GM12878 (cell line): ENCODE data around the gene GABRB1. TPM values are rescaled to one million over a fixed set of nuclear protein-coding genes. Genes with fewer than 3 reads are reported as not detected.

Source experiments
- ATAC-seq: fragments of 200-7000 bp; cut with Tn5 transposase; 3 replicates; pipeline ENCODE4 v1.9.1; 2020; ENCODE audit warnings: mild to moderate bottlenecking, moderate library complexity
- BruUV-seq: library from RNA; stranded (reverse); fragments of 400-500 nt; replicated peaks from 2 replicates; lab custom pipeline; 2021; lab: Mats Ljungman, UMichigan
- CTCF ChIA-PET: fragments of 300-600 bp; sonication (Branson Sonifier 250); formaldehyde crosslinking; extraction: SDS; loops from one replicate; lab custom pipeline; 2021; ENCODE audit warnings: inconsistent platforms; lab: Yijun Ruan, JAX
- POLR2A ChIA-PET: fragments of 350-600 bp; formaldehyde crosslinking; extraction: SDS; loops from one replicate; lab custom pipeline; 2021; ENCODE audit warnings: inconsistent platforms; lab: Charles Lee
- RAD21 ChIA-PET: fragments of 300-600 bp; sonication (Branson Sonifier 250); formaldehyde crosslinking; loops from one replicate; lab custom pipeline; 2023; ENCODE audit warnings: antibody characterized with exemption; ENCODE audit not compliant: unreplicated experiment; lab: Charles Lee
- SMC1A ChIA-PET: fragments of 300-600 bp; sonication (Branson Sonifier 250); formaldehyde crosslinking; loops from one replicate; lab custom pipeline; 2023; ENCODE audit not compliant: unreplicated experiment, uncharacterized antibody; lab: Charles Lee
- DNase-seq: peaks from one replicate; pipeline ENCODE4 v3.0.0-alpha.2; 2011; ENCODE audit warnings: low read depth, low spot score
- FAIRE-seq: peaks from 3 replicates; lab custom pipeline; 2011; peaks lifted over from hg19 to GRCh38; lab: Jason Lieb, UNC
- H2AFZ ChIP-seq: 2 replicates; pipeline ENCODE4 v1.6.0; 2011; ENCODE audit warnings: low read depth, low read length, control low read depth; ENCODE audit not compliant: control insufficient read depth
- H3K27ac ChIP-seq: 2 replicates; pipeline ENCODE4 v1.5.1; 2011; ENCODE audit warnings: control low read depth; ENCODE audit not compliant: control insufficient read depth, insufficient read depth
- H3K27me3 ChIP-seq, 2 experiments: replicated peaks in 1 of 2; 2 replicates each; pipeline versions ENCODE4 v1.6.0 to v1.6.1; 2011; ENCODE audit warnings: low read length in 1 of 2; ENCODE audit not compliant: control insufficient read depth in 2 of 2, insufficient read depth in 2 of 2
- H3K36me3 ChIP-seq, 2 experiments: 2 replicates each; pipeline ENCODE4 v1.5.1; 2011; ENCODE audit warnings: low read length in 1 of 2; ENCODE audit not compliant: control insufficient read depth in 2 of 2, insufficient read depth in 2 of 2
- H3K4me1 ChIP-seq: 2 replicates; pipeline ENCODE4 v1.6.1; 2011; ENCODE audit warnings: mild to moderate bottlenecking, low read length, moderate library complexity, mixed read lengths; ENCODE audit not compliant: control insufficient read depth, insufficient read depth
- H3K4me2 ChIP-seq: 2 replicates; pipeline ENCODE4 v1.6.0; 2011; ENCODE audit warnings: control low read depth; ENCODE audit not compliant: control insufficient read depth, insufficient read depth
- H3K4me3 ChIP-seq: fragments of 200-600 bp; sonication (generic); 2 replicates; pipeline ENCODE4 v1.5.1; 2016
- H3K79me2 ChIP-seq: 2 replicates; pipeline ENCODE4 v1.6.0; 2011; ENCODE audit warnings: low read length; ENCODE audit not compliant: control insufficient read depth, insufficient read depth
- H3K9ac ChIP-seq: 2 replicates; pipeline ENCODE4 v1.8.0; 2011; ENCODE audit warnings: low read length, control low read depth, mixed read lengths; ENCODE audit not compliant: control insufficient read depth, insufficient read depth
- H3K9me3 ChIP-seq: replicated peaks from 3 replicates; pipeline ENCODE4 v1.5.1; 2011; ENCODE audit warnings: mild to moderate bottlenecking, low read length; ENCODE audit not compliant: control insufficient read depth, insufficient read depth
- H4K20me1 ChIP-seq: 2 replicates; pipeline ENCODE4 v1.6.0; 2011; ENCODE audit not compliant: control insufficient read depth, insufficient read depth
- HCFC1 ChIP-seq: fragments of 150-350 bp; IDR thresholded peaks from 2 replicates; pipeline ENCODE4 v1.6.1; 2014; ENCODE audit warnings: low read length
- IRF3 ChIP-seq: fragments of 450-650 bp; IDR thresholded peaks from 2 replicates; pipeline ENCODE4 v1.6.1; 2014; ENCODE audit warnings: mild to moderate bottlenecking
- JUND ChIP-seq: IDR thresholded peaks from 2 replicates; pipeline ENCODE4 v1.6.1; 2012; ENCODE audit warnings: low read depth, mild to moderate bottlenecking, low read length, improper control_type of control experiment, moderate library complexity
- NFYB ChIP-seq: IDR thresholded peaks from 2 replicates; pipeline ENCODE4 v1.6.1; 2011; ENCODE audit warnings: low read depth, mild to moderate bottlenecking, low read length, improper control_type of control experiment, moderate library complexity; ENCODE audit not compliant: insufficient read depth
- PBX3 ChIP-seq: IDR thresholded peaks from 2 replicates; pipeline ENCODE4 v1.6.1; 2011; ENCODE audit warnings: mild to moderate bottlenecking, low read depth, low read length, moderate library complexity; ENCODE audit not compliant: insufficient replicate concordance
- SMAD1 ChIP-seq: fragments of 450-650 bp; IDR thresholded peaks from 2 replicates; pipeline ENCODE4 v1.6.1; 2018; ENCODE audit warnings: mild to moderate bottlenecking, low read depth; ENCODE audit not compliant: partially characterized antibody
- SPI1 ChIP-seq: IDR thresholded peaks from 2 replicates; pipeline ENCODE4 v1.6.1; 2011; ENCODE audit warnings: low read depth, mild to moderate bottlenecking, low read length, moderate library complexity, borderline replicate concordance; ENCODE audit not compliant: insufficient read depth
- ZBED1 ChIP-seq: IDR thresholded peaks from 2 replicates; pipeline ENCODE4 v1.6.1; 2016; ENCODE audit warnings: borderline replicate concordance
- in situ Hi-C: fragments of 300-500 bp; cut with MboI; formaldehyde crosslinking; loops from 9 replicates; pipeline ENCODE4 v1.14.3; 2018; ENCODE audit warnings: mixed read lengths
- intact Hi-C: fragments of 100-400 bp; cut with micrococcal nuclease; formaldehyde crosslinking; loops from one replicate; pipeline ENCODE4 v1.14.2; 2022; ENCODE audit not compliant: unreplicated experiment
- polyA plus RNA-seq, 11 experiments: library from polyadenylated mRNA; depleted of rRNA in 4 of 11; unstranded in 6 of 11; stranded (reverse) in 5 of 11; fragments of >200 nt; fragmentation: Nextera tagmentation in 4 of 11; fragmentation: Illumina TruSeq in 1 of 11; extraction: Ambion mirVana in 4 of 11; extraction: Trizol in 1 of 11; gene quantifications; 1 replicate in 1 of 11; 2 replicates in 10 of 11; pipeline versions ENCODE4 v1.2.1 to v1.2.3, GENCODE V29; 2011 to 2016; ENCODE audit warnings: inconsistent platforms in 2 of 11, missing spikeins in 2 of 11, low read depth in 1 of 11
- total RNA-seq, 4 experiments: library from RNA; depleted of rRNA in 3 of 4; stranded (reverse); fragments of >200 nt in 3 of 4; fragmentation: Illumina TruSeq in 1 of 4; extraction: Trizol in 1 of 4; gene quantifications; 2 replicates each; pipeline versions ENCODE4 v1.2.1 to v1.2.3, GENCODE V29; 2013 to 2021
- TF ChIP-seq, protein P1 (sequence below): fragments of 450-650 bp; IDR thresholded peaks from 2 replicates; pipeline ENCODE4 v1.6.1; 2017; ENCODE audit warnings: mild to moderate bottlenecking, low read depth, inconsistent platforms; ENCODE audit not compliant: poor library complexity, severe bottlenecking
- TF ChIP-seq, protein P2 (sequence below): fragments of 450-650 bp; IDR thresholded peaks from 2 replicates; pipeline ENCODE4 v1.6.1; 2018; ENCODE audit warnings: mild to moderate bottlenecking, low read depth, moderate library complexity; ENCODE audit not compliant: partially characterized antibody
- TF ChIP-seq, protein P3 (sequence below): IDR thresholded peaks from 2 replicates; pipeline ENCODE4 v1.6.1; 2011; ENCODE audit warnings: low read depth, low read length, improper control_type of control experiment, borderline replicate concordance

Gene GABRB1
- total and polyA plus RNA-seq, 10 of the 15 experiments (the other 5 are each of a cell fraction or from before 2014, with no cell fraction given) = 0.13 to 0.92 TPM; not detected in 8

GRCh38 chr4:47075919-47076318 lies 44.6 kb downstream of the GABRB1 start:
- Histone ChIP-seq H3K4me2 (no peak overlapping the region), H3K4me3 (no peak overlapping the region), H3K79me2 (no peaks in the 10 kb centered on the region), H3K4me1 (no peaks in the 10 kb centered on the region), H4K20me1 (no peaks in the 10 kb centered on the region), H3K27me3 (no peaks in the 10 kb centered on the region), H3K9ac (no peak overlapping the region), H3K36me3 (no peaks in the 10 kb centered on the region), H2AFZ (no peak overlapping the region), H3K9me3 (no peaks in the 10 kb centered on the region), H3K27ac (no peak overlapping the region)
- ChIA-PET SMC1A (interaction anchor here (1.3 to 4.5 kb wide), 2 partner anchors 9 to 14 kb away, joined by 4 to 24 read pairs; no protein-coding TSS in a partner anchor), POLR2A (interaction anchor here (0.6 kb wide), 1 partner anchor 14 kb away, joined by 4 read pairs; no protein-coding TSS in a partner anchor), RAD21 (no interaction called here), CTCF (interaction anchor here (1.8 kb wide), 1 partner anchor 141 kb away, joined by 4 read pairs; no protein-coding TSS in a partner anchor)
- in situ Hi-C loops (no loop called here), intact Hi-C loops (no loop called here)
- FAIRE-seq = no peak
- no peak for DNase-seq
- no peak for ATAC-seq
- no peak for TF ChIP-seq PBX3
- TF ChIP-seq HCFC1 = no peak
- TF ChIP-seq ZBED1 = no peak
- TF ChIP-seq, protein P1, sequence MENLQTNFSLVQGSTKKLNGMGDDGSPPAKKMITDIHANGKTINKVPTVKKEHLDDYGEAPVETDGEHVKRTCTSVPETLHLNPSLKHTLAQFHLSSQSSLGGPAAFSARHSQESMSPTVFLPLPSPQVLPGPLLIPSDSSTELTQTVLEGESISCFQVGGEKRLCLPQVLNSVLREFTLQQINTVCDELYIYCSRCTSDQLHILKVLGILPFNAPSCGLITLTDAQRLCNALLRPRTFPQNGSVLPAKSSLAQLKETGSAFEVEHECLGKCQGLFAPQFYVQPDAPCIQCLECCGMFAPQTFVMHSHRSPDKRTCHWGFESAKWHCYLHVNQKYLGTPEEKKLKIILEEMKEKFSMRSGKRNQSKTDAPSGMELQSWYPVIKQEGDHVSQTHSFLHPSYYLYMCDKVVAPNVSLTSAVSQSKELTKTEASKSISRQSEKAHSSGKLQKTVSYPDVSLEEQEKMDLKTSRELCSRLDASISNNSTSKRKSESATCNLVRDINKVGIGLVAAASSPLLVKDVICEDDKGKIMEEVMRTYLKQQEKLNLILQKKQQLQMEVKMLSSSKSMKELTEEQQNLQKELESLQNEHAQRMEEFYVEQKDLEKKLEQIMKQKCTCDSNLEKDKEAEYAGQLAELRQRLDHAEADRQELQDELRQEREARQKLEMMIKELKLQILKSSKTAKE = no peak
- TF ChIP-seq, protein P2, sequence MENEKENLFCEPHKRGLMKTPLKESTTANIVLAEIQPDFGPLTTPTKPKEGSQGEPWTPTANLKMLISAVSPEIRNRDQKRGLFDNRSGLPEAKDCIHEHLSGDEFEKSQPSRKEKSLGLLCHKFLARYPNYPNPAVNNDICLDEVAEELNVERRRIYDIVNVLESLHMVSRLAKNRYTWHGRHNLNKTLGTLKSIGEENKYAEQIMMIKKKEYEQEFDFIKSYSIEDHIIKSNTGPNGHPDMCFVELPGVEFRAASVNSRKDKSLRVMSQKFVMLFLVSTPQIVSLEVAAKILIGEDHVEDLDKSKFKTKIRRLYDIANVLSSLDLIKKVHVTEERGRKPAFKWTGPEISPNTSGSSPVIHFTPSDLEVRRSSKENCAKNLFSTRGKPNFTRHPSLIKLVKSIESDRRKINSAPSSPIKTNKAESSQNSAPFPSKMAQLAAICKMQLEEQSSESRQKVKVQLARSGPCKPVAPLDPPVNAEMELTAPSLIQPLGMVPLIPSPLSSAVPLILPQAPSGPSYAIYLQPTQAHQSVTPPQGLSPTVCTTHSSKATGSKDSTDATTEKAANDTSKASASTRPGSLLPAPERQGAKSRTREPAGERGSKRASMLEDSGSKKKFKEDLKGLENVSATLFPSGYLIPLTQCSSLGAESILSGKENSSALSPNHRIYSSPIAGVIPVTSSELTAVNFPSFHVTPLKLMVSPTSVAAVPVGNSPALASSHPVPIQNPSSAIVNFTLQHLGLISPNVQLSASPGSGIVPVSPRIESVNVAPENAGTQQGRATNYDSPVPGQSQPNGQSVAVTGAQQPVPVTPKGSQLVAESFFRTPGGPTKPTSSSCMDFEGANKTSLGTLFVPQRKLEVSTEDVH = no peak
- no peak for TF ChIP-seq SPI1
- TF ChIP-seq NFYB = no peak
- no peak for TF ChIP-seq SMAD1
- no peak for TF ChIP-seq JUND
- TF ChIP-seq, protein P3, sequence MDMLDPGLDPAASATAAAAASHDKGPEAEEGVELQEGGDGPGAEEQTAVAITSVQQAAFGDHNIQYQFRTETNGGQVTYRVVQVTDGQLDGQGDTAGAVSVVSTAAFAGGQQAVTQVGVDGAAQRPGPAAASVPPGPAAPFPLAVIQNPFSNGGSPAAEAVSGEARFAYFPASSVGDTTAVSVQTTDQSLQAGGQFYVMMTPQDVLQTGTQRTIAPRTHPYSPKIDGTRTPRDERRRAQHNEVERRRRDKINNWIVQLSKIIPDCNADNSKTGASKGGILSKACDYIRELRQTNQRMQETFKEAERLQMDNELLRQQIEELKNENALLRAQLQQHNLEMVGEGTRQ = no peak
- TF ChIP-seq IRF3 = no peak
- no TSS peak for BruUV-seq
